Stimulated activated CD8-positive, alpha-beta memory T cell treated with anti-CD3 and anti-CD28 coated beads, Interleukin-12 subunit alpha, Interleukin-12 subunit beta, amount 100 ng/mL, for 24 hours (primary cell): ENCODE data around the gene UPF2.
"Not testable (repeated sequence)": the region's sequence is repeated elsewhere in the genome, so short reads cannot be mapped to it uniquely, and the experiment has no call there.

ENCODE experiments used
- DNase-seq: peaks from one replicate; pipeline ENCODE4 v3.0.0-alpha.2; 2020; ENCODE audit errors: extremely low read depth

The UPF2 gene

GRCh38 chr10:11902646-11903045 lies 140.0 kb downstream of the UPF2 start:
- DNase-seq, result no peak

GRCh38 chr10:11901833-11902475 lies 140.7 kb downstream of the UPF2 start:
- DNase-seq, result no peak

GRCh38 chr10:11901454-11901832 lies 141.2 kb downstream of the UPF2 start:
- DNase-seq, result no peak

GRCh38 chr10:11901036-11901301 lies 141.6 kb downstream of the UPF2 start:
- no peak for DNase-seq

DNA sequence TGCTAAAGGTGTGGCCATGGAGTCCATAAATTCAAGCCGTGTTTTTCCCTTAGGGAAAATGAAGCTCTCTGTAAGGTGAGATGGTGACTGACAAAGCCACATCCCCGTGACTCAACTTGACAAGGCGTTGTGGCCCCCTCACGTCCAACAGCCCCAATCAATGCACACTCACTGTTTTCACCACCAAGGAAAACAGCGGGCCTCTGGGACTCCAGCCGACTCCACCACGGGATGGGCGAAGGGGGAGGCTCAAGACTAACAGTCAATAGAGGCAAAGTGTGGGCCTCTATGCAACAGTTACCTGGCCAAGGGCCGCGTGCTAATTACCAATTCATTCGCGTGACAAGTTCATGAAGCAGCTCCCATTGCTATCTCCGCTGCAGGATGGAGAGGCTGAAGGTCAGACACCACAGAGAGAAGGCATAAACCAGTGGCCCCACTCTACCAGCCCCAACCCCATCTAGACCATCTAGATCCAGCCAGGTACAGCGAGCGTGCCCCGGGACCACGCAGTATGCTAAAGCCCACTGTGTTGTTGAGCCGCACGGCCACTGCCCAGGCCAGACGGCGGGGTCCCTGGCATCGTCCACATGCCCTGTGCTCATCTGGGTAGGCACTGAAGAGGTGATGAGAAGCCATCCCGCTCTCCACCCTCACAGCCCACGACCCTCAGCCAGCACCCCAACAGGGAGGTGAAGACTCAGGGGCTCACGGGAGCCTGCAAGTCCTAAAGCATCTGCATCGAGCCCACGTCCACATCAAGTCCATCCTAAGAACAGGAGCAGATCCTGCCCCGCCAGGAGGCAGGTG lies 143.3 kb downstream of the UPF2 start:
- no peak for DNase-seq

DNA sequence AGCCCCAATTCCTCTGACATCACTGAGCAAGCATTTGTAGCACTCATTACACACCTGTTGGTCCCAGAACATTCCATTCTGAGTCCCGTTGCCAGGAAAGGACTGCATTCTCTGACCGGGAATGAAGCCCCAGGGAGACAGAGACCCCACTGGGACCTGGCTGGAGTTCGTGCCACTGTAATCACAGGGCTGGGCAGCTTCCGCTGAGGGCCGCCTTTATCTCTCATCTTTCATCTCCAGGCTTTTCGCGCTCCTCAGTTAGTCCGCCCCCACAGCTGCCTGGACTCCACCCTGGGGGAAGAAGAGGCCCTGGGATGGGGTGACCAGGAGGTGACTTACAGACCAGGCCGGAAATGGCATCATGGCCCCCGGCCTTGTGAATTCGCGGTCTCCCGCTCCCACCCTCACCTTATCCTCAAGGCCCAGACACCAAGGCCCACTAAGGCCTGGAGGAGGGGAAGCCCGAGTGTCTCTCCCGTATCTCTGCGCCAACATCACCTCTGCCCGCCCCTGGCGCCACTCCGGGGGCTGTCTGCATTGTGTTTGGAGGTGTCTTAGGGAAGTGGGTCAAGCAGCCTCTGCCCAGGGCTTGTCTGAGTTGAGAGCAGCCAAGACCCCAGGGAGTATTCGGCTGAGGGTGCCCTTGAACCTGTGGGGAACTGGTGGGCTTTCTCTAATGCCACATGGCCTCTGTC lies 144.1 kb downstream of the UPF2 start:
- DNase-seq, result no peak

DNA sequence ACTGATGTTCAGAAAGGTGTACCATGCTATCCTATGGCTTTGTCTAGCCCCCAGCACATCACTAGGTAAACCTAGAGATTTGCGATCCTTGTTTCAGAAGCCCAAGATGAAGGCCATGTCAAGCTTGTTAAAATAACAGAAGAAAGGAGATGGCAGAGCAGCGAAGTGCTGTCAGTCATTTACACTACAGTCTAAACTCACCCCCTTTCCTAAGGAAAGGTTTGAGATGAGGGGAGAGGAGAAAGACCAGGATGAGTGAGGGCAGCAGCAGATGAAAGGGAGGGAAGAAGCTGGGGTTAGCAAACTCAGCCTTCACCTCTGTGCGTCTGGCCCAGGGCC lies 144.6 kb downstream of the UPF2 start:
- DNase-seq, result no peak

DNA sequence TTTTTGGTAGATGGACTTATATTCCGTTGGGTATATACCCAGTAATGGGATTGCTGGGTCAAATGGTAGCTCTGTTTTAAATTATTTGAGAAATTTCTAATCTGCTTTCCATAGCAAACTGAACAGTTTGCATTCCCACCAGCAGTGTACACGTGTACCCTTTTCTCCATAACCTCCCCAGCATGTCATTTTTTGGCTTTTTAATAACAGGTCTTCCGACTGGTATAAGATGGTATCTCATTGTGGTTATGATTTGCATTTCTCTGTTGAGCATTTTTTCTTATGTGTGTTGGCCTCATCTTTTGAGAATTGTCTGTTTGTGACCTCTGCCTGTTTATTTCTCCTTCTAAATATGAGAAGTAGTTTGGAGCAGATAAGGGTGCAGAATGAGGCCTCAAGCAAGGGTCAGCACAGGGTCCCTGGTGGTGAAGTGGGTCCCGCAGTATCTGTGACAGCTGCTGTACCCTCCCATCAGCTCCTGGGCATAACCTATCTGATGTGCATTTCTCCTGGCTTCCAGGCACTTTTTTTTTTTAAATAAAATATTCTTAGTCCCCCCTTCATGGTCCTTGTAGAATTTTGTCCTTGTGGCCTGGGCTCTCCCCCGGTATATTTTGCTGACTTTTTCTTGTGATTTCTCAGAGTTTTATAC lies 145.9 kb downstream of the UPF2 start:
- no peak for DNase-seq

DNA sequence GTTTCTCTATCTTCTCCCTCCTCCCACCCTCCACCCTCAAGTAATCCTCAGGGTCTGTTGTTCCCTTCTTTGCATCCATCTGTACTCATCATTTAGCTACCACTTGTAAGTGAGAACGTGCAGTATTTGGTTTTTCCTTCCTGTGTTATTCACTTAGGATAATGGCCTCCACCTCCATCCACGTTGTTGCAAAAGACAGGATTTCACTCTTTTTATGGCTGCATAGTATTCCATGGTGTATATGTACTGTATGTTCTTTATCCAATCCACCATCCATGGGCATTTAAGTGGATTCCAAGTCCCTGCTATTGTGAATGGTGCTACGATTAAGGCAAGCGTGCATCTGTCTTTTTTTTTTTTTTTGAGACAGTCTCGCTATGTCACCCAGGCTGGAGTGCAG lies 147.0 kb downstream of the UPF2 start:
- no peak for DNase-seq

DNA sequence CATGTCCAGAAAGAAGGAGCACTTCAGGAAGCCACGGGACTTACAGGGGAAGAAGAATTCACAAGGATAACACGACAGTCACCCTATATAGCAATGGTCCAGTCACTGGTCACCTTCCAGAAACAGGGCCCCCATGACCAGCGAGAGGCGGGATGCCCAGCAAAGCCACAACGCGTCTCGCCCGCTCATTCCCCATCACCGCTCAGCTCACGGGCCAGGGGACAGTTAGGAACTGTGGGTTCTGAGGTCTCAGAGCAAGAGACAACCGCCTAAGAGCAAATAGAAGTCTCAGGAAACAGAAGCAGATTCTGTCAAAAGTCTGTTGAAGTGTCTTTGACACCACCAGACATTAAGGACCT lies 147.5 kb downstream of the UPF2 start:
- no peak for DNase-seq

- no peak for DNase-seq
These were observed 148.1 kb downstream of the UPF2 start for GRCh38 chr10:11894381-11895107.

- DNase-seq, result no peak
These were observed 148.8 kb downstream of the UPF2 start for GRCh38 chr10:11893749-11894278.

GRCh38 chr10:11891776-11892486 lies 150.7 kb downstream of the UPF2 start:
- no peak for DNase-seq

- DNase-seq, result not testable (repeated sequence)
These were observed 153.3 kb downstream of the UPF2 start for GRCh38 chr10:11889263-11889662.

DNA sequence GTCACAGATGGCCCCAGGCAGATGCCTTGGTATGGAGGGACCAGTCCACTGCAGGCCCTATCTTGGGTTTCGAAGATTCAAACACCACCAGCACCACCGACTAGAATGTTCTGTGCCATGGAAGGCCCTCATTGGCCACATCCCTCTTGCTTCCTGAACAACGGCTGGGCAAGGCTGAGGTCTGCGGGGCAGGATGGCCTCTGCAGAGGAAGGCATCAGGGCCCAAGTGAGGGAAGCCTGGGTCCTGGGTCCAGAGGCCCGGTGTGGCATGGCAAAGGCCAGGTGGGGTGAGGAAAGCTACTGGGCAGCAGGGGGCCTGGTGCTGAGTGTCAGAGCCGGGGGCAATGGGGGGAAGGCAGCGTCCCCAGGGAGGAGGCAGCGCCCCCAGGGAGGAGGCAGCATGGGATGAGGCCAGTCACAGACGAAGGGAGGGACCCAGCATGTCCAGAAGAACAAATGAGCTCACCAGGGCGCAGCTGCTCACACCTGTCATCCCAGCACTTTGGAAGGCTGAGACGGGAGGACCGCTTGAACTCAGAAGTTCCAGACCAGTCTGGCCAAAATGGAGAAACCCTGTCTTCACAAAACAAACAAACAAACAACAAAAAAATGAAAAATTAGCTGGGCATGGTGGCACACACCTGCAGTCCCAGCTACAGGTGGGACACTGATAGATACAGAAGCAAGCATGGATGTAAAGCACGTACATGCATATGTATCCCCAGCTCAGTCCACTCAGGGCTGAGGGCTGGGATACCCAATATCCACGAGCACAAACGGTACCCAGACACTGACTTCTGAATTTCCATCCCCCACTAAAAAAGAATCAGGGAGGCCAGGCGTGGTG lies 155.0 kb downstream of the UPF2 start:
- DNase-seq, result no peak

DNA sequence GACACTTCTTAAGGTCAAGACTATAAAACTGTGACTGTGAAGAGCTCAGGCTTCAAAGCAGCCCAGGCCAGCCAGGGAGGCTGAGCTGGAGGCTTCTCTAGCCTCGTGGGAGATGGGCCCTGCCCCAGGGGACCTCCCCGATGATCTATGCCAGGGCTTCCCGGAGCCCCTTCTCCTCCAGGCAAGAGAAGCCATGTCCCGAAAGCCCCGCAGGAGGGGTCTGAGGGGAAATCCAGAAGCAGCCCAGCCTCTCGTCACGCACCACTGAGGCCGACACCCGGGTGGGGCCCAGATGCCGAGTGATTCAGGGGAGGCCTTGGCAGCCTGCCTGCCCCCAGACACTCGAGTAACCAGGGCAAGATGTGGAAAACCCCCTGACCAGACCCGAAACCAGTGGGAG lies 155.8 kb downstream of the UPF2 start:
- DNase-seq, result no peak

- no peak for DNase-seq
These were observed 156.5 kb downstream of the UPF2 start for GRCh38 chr10:11886138-11886474.

- no peak for DNase-seq
These were observed 157.0 kb downstream of the UPF2 start for GRCh38 chr10:11885437-11886137.

DNA sequence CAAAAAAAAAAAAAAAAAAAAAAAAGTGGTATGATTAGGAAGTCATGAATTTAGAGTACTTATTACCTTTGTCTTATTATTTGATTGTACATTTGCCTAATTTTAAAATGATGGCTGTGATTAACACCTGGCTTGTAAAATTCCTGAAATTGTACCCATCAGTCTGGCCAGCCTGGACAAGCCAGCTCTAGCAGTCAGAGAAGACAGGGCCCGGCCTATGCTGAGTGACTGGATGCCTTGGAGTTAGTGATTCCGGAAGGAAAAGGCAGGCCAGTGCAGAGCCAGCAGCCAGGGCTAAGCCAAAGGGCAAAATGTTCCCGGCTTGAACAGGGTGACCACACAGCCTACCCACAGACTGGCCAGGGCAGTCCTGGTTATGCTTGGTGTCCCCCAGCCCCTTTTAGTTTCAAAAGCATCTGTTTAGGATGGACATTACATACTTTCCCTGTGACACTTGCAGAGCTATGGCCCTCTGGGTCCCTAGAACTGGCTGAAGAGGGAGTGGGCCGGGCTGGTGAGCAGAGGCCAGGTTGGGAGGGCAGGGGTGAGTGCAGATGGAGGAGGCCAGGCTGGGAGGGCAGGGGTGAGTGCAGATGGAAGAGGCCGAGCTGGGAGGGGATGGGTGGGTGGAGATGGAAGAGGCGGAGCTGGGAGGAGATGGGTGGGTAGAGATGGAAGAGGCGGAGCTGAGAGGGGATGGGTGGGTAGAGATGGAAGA lies 157.7 kb downstream of the UPF2 start:
- DNase-seq, result no peak
